Astrocyte (in vitro differentiated cells and primary cell): ENCODE data around the gene TAF4.

Experiments used
- EZH2 ChIP-seq: IDR thresholded peaks from 2 replicates; pipeline ENCODE4 v1.6.1; 2012; ENCODE audit warnings: mild to moderate bottlenecking, low read length, inconsistent platforms; ENCODE audit not compliant: insufficient read depth
- TF ChIP-seq, protein P1 (sequence below): IDR thresholded peaks from 2 replicates; pipeline ENCODE4 v1.5.1; 2011; ENCODE audit warnings: low read depth, mild to moderate bottlenecking, inconsistent platforms, low read length, moderate library complexity; ENCODE audit not compliant: insufficient read depth

DNA sequence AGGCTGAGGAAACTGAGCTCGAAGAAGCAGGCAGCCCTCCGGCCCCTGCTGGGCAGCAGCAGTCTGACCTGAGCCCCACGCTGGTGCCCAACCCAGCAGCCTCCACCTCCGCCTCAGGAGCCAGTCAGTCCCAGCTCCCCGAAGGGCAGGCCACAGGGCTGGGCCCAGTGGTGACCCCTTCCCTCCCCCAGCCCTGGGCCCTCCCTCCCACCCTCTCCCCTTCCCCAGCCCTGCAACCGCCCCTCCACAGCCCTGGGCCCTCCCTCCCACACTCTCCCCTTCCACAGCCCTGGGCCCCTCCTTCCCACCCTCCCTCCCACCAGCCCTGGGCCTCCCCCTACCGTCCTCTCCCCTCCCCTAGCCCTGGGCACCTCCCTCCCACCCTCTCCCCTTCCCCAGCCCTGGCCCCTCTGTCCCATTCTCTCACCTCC, 115.0 kb downstream of the TAF4 start:
- TF ChIP-seq, protein P1, sequence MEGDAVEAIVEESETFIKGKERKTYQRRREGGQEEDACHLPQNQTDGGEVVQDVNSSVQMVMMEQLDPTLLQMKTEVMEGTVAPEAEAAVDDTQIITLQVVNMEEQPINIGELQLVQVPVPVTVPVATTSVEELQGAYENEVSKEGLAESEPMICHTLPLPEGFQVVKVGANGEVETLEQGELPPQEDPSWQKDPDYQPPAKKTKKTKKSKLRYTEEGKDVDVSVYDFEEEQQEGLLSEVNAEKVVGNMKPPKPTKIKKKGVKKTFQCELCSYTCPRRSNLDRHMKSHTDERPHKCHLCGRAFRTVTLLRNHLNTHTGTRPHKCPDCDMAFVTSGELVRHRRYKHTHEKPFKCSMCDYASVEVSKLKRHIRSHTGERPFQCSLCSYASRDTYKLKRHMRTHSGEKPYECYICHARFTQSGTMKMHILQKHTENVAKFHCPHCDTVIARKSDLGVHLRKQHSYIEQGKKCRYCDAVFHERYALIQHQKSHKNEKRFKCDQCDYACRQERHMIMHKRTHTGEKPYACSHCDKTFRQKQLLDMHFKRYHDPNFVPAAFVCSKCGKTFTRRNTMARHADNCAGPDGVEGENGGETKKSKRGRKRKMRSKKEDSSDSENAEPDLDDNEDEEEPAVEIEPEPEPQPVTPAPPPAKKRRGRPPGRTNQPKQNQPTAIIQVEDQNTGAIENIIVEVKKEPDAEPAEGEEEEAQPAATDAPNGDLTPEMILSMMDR, result no peak
- TF ChIP-seq EZH2, result no peak
